GM12873 (cell line): ENCODE data around the gene CAPRIN1.

Experiments used
- CTCF ChIP-seq: IDR thresholded peaks from 2 replicates; pipeline ENCODE4 v1.5.1; 2012; ENCODE audit warnings: low read depth, mild to moderate bottlenecking, moderate library complexity, low read length, control low read depth; ENCODE audit not compliant: insufficient read depth; ENCODE audit errors: missing control alignments

The CAPRIN1 gene

GRCh38 chr11:34052036-34052607 lies 591 bp downstream of the CAPRIN1 start:
- no peak for TF ChIP-seq CTCF

GRCh38 chr11:34052608-34053160 lies 1.2 kb downstream of the CAPRIN1 start:
- TF ChIP-seq CTCF: no peak

GRCh38 chr11:34053161-34053686 lies 1.7 kb downstream of the CAPRIN1 start:
- TF ChIP-seq CTCF: no peak

- no peak for TF ChIP-seq CTCF
Observed at GRCh38 chr11:34055218-34056000, 3.9 kb downstream of the CAPRIN1 start.

GRCh38 chr11:34056672-34057071 lies 5.1 kb downstream of the CAPRIN1 start:
- TF ChIP-seq CTCF: no peak

- TF ChIP-seq CTCF: no peak
Observed at GRCh38 chr11:34063061-34063795, 11.7 kb downstream of the CAPRIN1 start.

- no peak for TF ChIP-seq CTCF
Observed at GRCh38 chr11:34064291-34064690, 12.8 kb downstream of the CAPRIN1 start.
